Caco-2 (cell line): ENCODE results near the gene PRPSAP1. TPM values are rescaled to one million over a fixed set of nuclear protein-coding genes. Genes with fewer than 3 reads are reported as not detected.

Experiments
- BruUV-seq: library from RNA; stranded (reverse); fragments of 400-500 nt; replicated peaks from 2 replicates; lab custom pipeline; 2021; lab: Mats Ljungman, UMichigan
- CTCF ChIA-PET: fragments of 300-600 bp; sonication (Branson Sonifier 250); formaldehyde crosslinking; loops from one replicate; lab custom pipeline; 2022; ENCODE audit warnings: antibody characterized with exemption; lab: Charles Lee
- POLR2A ChIA-PET: fragments of 300-600 bp; sonication (Branson Sonifier 250); formaldehyde crosslinking; loops from one replicate; lab custom pipeline; 2022; ENCODE audit warnings: antibody characterized with exemption; lab: Charles Lee
- DNase-seq, 2 experiments: peaks; one replicate each; pipeline versions ENCODE4 v3.0.0 to v3.0.0-alpha.2; 2020 to 2022
- H3K27me3 ChIP-seq: replicated peaks from 2 replicates; pipeline ENCODE4 v1.6.0; 2011; ENCODE audit warnings: low read length; ENCODE audit not compliant: control insufficient read depth, insufficient read depth
- H3K36me3 ChIP-seq: 2 replicates; pipeline ENCODE4 v1.5.1; 2011; ENCODE audit warnings: low read length; ENCODE audit not compliant: control insufficient read depth, insufficient read depth
- H3K4me1 ChIP-seq: fragments of 250-450 bp; sonication (Bioruptor Pico); 2 replicates; pipeline ENCODE4 v1.5.1; 2020; ENCODE audit warnings: mild to moderate bottlenecking
- H3K4me3 ChIP-seq: 2 replicates; pipeline ENCODE4 v1.5.1; 2011; ENCODE audit warnings: low read depth, mild to moderate bottlenecking, control low read depth, low read length
- H3K9me3 ChIP-seq: fragments of 250-450 bp; sonication (Bioruptor Pico); 2 replicates; pipeline ENCODE4 v1.5.1; 2020; ENCODE audit warnings: mild to moderate bottlenecking, moderate library complexity
- H3K27ac Mint-ChIP-seq: one replicate; pipeline ENCODE4 v1.8.0; 2022; ENCODE audit warnings: mixed read lengths; ENCODE audit not compliant: unreplicated experiment
- H3K27me3 Mint-ChIP-seq: one replicate; pipeline ENCODE4 v1.8.0; 2022; ENCODE audit warnings: mixed read lengths; ENCODE audit not compliant: insufficient read depth, unreplicated experiment
- H3K36me3 Mint-ChIP-seq: one replicate; pipeline ENCODE4 v1.8.0; 2022; ENCODE audit warnings: mild to moderate bottlenecking, mixed read lengths; ENCODE audit not compliant: insufficient read depth, unreplicated experiment
- H3K4me1 Mint-ChIP-seq: one replicate; pipeline ENCODE4 v1.8.0; 2022; ENCODE audit warnings: low read depth, mixed read lengths; ENCODE audit not compliant: unreplicated experiment
- H3K4me3 Mint-ChIP-seq: one replicate; pipeline ENCODE4 v1.8.0; 2022; ENCODE audit warnings: mild to moderate bottlenecking, moderate library complexity, mixed read lengths; ENCODE audit not compliant: unreplicated experiment
- H3K9me3 Mint-ChIP-seq: one replicate; pipeline ENCODE4 v1.8.0; 2022; ENCODE audit warnings: mixed read lengths; ENCODE audit not compliant: unreplicated experiment
- CTCF ChIP-seq, 2 experiments: fragments of 200-600 bp in 1 of 2; IDR thresholded peaks; 1 replicate in 1 of 2; 2 replicates in 1 of 2; pipeline versions ENCODE4 v1.5.1 to v1.8.0; 2011 to 2022; ENCODE audit warnings: antibody characterized with exemption in 1 of 2, control low read depth in 1 of 2, inconsistent platforms in 1 of 2, low read depth in 1 of 2, low read length in 1 of 2, mild to moderate bottlenecking in 1 of 2, moderate library complexity in 1 of 2; ENCODE audit not compliant: insufficient read depth in 1 of 2, severe bottlenecking in 1 of 2, unreplicated experiment in 1 of 2
- intact Hi-C: fragments of 100-400 bp; cut with micrococcal nuclease; formaldehyde crosslinking; loops from one replicate; pipeline ENCODE4 v1.10.0; 2022; ENCODE audit not compliant: unreplicated experiment
- total RNA-seq: library from RNA; stranded (reverse); gene quantifications from 2 replicates; pipeline ENCODE4 v1.2.3, GENCODE V29; 2022

Gene PRPSAP1
- total RNA-seq, 1 experiment from 2014 or later: 87.6 TPM

DNA sequence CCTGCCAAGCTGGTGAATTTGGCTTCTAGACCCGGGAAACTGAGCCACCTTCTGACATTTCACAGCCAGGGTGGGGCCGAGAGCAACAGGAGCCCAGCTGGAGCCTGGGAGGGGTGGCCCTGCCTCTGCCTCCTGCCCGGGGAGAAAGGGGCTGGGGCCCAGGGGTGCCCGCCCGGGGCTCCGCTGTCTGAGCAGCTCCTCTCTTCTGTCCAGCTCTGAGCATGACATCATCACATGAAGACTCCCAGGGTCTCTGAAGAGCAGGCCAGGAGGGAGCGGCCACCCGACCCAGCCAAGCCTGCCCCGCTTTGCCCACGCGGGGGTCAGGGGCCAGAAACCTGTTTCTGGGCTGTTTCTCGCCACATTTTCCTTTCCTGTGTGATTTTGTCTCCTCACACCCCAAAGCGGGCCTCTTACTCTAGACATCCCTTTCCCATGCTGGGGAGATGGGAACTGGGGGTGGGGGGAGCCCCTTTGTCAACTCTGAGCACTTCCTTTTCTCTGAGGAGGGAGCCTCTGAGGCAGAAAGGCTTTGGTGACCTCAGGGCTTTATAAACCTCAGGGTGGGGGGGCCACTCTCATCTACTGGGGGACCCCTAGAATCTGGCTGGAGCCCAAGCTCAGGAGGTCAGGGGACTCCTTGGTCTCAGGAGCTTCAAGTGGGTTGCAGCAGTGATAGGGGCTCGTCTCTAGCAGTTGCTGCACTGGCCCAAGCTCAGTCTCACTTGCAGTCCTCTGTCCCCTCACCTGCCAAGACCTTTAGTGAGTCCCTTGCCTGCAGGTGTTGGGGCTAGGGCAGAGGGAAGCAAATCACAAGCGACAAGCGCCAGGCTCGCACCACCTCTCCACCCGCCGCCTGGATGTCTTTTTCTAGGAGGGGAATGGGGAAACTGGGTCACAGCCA lies 80.9 kb downstream of the PRPSAP1 start:
- peaks cover 19% of the 10 kb centered on the region for H3K4me1 ChIP-seq
- H3K4me3 ChIP-seq: no peak overlapping the region
- no peaks in the 10 kb centered on the region for H3K9me3 ChIP-seq
- no peak for DNase-seq
- H3K27me3 Mint-ChIP-seq: no peaks in the 10 kb centered on the region
- no peaks in the 10 kb centered on the region for H3K9me3 Mint-ChIP-seq
- no peak for TF ChIP-seq CTCF (IDR thresholded peaks at IDR 0.05; ENCODE audit: insufficient read depth in 1 of 2, low read depth in 1 of 2, low read length in 1 of 2, severe bottlenecking in 1 of 2, unreplicated experiment in 1 of 2)
- no TSS peak for BruUV-seq
- H3K4me3 Mint-ChIP-seq: no peak overlapping the region
- no peaks in the 10 kb centered on the region for H3K27me3 ChIP-seq
- ChIA-PET POLR2A (no interaction called here), CTCF (no interaction called here)
- intact Hi-C loops: no loop called here
- H3K27ac Mint-ChIP-seq: no peak overlapping the region
- peaks cover 3% of the 10 kb centered on the region for H3K36me3 ChIP-seq
- H3K36me3 Mint-ChIP-seq: peaks cover 61% of the 10 kb centered on the region
- no peaks in the 10 kb centered on the region for H3K4me1 Mint-ChIP-seq

- Mint-ChIP-seq H3K27me3 (no peaks in the 10 kb centered on the region), H3K4me1 (no peaks in the 10 kb centered on the region), H3K36me3 (peaks cover 68% of the 10 kb centered on the region), H3K27ac (no peak overlapping the region), H3K4me3 (no peak overlapping the region), H3K9me3 (no peaks in the 10 kb centered on the region)
- Histone ChIP-seq H3K4me1 (peaks cover 20% of the 10 kb centered on the region), H3K36me3 (peaks cover 3% of the 10 kb centered on the region), H3K4me3 (no peak overlapping the region), H3K9me3 (no peaks in the 10 kb centered on the region), H3K27me3 (no peaks in the 10 kb centered on the region)
- CTCF ChIA-PET: no interaction called here
- no TSS peak for BruUV-seq
- DNase-seq: no peak
- TF ChIP-seq CTCF (IDR thresholded peaks at IDR 0.05; ENCODE audit: insufficient read depth in 1 of 2, low read depth in 1 of 2, low read length in 1 of 2, severe bottlenecking in 1 of 2, unreplicated experiment in 1 of 2): no peak
- intact Hi-C loops: no loop called here
- POLR2A ChIA-PET: no interaction called here
Measured at GRCh38 chr17:76271669-76272540, 81.8 kb downstream of the PRPSAP1 start.
